Measurements from ENCODE around the gene IL1RAP. TPM values are rescaled to one million over a fixed set of nuclear protein-coding genes. Genes with fewer than 3 reads are reported as not detected.
A peak's percentile ranks its signal among the peaks of the same experiment; 100 is the strongest.

The IL1RAP gene
- polyA plus RNA-seq, 4 donors = 0.45 to 11.2 (median 1.1) TPM

DNA sequence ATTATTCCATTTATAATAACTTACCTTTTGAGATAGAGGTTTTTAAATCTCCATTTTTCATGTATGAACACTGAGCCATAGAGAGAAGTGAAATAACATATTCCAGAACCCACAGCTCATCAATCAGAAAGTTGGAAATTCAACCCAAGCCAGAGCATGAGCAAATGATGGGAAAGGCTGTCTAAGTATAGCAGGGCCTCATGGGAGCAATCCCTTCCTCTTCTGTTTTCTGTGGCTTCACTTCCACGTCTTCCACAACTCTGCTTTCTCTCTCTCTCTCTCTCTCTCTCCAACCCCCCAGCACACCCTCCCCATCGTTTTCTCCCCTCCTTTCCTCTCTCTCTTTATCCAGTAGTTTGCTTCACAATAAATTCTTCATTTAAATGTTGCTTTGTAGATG lies 14.8 kb upstream of the IL1RAP start:
- no peak overlapping the region for H3K4me3 ChIP-seq (ENCODE audit: low read depth in 1 of 3, low read length in 3 of 3)
- FAIRE-seq (no peak), DNase-seq (no peak)
- H3K27ac ChIP-seq (ENCODE audit: low read depth in 1 of 3, low read length in 2 of 3) = no peak overlapping the region
- 40 to 50% (median 41%) methylated on average over 2 of the region's 2 CpGs for WGBS, 3 donors
- no peaks in the 10 kb centered on the region for H3K9me3 ChIP-seq (ENCODE audit: control insufficient read depth in 2 of 2, insufficient read depth in 1 of 2, low read depth in 1 of 2, low read length in 1 of 2)
- H3K4me1 ChIP-seq (ENCODE audit: control insufficient read depth in 3 of 3, insufficient read depth in 2 of 3, low read depth in 1 of 3, low read length in 2 of 3) = no peaks in the 10 kb centered on the region
- no peaks in the 10 kb centered on the region for H3K36me3 ChIP-seq (ENCODE audit: control insufficient read depth in 3 of 3, insufficient read depth in 2 of 3, low read depth in 1 of 3, low read length in 3 of 3)
- H3K27me3 ChIP-seq (ENCODE audit: control insufficient read depth in 3 of 3, insufficient read depth in 3 of 3, low read length in 3 of 3) = no peaks in the 10 kb centered on the region

DNA sequence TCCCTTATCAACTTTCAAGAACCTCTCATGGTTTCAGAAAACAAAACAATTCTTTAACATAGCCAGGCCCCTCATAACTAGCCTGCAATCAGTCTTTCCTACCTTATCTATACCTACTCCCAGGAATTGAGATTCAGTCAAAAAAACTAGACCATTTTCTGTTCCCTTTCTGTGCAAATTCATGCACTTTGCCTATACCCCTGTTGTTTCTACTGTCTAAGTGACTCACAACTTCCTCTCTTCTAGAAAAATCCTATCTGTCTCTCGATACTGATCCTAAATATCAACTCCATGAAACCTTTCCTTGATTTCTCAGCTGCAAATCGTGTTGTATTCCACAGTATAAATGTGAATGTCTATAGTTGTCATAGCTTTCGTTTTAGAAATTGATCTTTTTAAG lies 10.9 kb upstream of the IL1RAP start:
- H3K36me3 ChIP-seq (ENCODE audit: control insufficient read depth in 3 of 3, insufficient read depth in 2 of 3, low read depth in 1 of 3, low read length in 3 of 3) = no peaks in the 10 kb centered on the region
- no peak for FAIRE-seq
- no peaks in the 10 kb centered on the region for H3K9me3 ChIP-seq (ENCODE audit: control insufficient read depth in 2 of 2, insufficient read depth in 1 of 2, low read depth in 1 of 2, low read length in 1 of 2)
- H3K27me3 ChIP-seq (ENCODE audit: control insufficient read depth in 3 of 3, insufficient read depth in 3 of 3, low read length in 3 of 3) = peaks cover 0 to 3% (median 0%) of the 10 kb centered on the region in 3 donors
- no peak for DNase-seq
- no peak overlapping the region for H3K27ac ChIP-seq (ENCODE audit: low read depth in 1 of 3, low read length in 2 of 3)
- H3K4me1 ChIP-seq (ENCODE audit: control insufficient read depth in 3 of 3, insufficient read depth in 2 of 3, low read depth in 1 of 3, low read length in 2 of 3) = peaks cover 0 to 17% (median 0%) of the 10 kb centered on the region in 3 donors
- no peak overlapping the region for H3K4me3 ChIP-seq (ENCODE audit: low read depth in 1 of 3, low read length in 3 of 3)
- WGBS, 3 donors = 72% methylated on average over 3 of the region's 3 CpGs

DNA sequence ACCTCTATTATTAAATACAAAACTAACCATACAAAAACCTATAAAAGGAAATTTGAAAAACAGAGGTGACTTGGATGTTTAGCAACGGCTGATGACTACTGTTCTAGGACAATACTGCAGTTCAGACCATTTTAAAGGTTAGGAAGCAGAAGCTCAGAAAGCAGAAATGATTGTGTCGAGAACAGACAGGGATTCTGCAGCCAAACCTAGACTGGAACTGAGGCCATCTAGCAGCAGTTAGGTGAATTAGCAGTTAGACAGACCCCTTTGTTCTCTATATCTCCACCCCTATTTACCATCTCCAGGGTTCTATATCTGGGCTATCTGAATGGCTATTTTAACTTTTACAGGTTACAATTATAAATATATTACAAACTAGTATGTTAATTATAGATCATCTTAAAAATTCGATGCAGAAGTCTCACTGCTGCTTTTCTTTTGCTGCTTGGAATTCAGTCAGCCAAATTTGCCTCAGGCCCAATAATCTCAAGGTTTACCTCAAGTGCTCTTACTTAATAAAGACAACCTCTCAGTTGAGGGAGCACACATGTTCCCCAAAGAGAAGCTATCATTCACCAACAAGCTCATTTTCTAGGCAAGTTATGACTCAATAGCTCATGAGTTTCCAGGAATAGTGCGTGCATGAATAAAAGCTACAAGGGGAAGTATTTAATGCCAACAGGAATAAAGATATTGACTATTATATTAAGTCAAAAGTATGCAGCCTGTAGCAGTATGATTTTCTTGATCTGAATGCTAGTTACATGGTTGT lies 9.3 kb upstream of the IL1RAP start:
- Histone ChIP-seq H3K27me3 (ENCODE audit: control insufficient read depth in 3 of 3, insufficient read depth in 3 of 3, low read length in 3 of 3) (peaks cover 0 to 3% (median 0%) of the 10 kb centered on the region in 3 donors), H3K36me3 (ENCODE audit: control insufficient read depth in 3 of 3, insufficient read depth in 2 of 3, low read depth in 1 of 3, low read length in 3 of 3) (no peaks in the 10 kb centered on the region), H3K27ac (ENCODE audit: low read depth in 1 of 3, low read length in 2 of 3) (no peak overlapping the region), H3K4me3 (ENCODE audit: low read depth in 1 of 3, low read length in 3 of 3) (no peak overlapping the region), H3K4me1 (ENCODE audit: control insufficient read depth in 3 of 3, insufficient read depth in 2 of 3, low read depth in 1 of 3, low read length in 2 of 3) (peaks cover 0 to 20% (median 0%) of the 10 kb centered on the region in 3 donors), H3K9me3 (ENCODE audit: control insufficient read depth in 2 of 2, insufficient read depth in 1 of 2, low read depth in 1 of 2, low read length in 1 of 2) (no peaks in the 10 kb centered on the region)
- no peak for FAIRE-seq
- no peak for DNase-seq
- WGBS, 3 donors = 63 to 66% (median 66%) methylated on average over 4 of the region's 4 CpGs

DNA sequence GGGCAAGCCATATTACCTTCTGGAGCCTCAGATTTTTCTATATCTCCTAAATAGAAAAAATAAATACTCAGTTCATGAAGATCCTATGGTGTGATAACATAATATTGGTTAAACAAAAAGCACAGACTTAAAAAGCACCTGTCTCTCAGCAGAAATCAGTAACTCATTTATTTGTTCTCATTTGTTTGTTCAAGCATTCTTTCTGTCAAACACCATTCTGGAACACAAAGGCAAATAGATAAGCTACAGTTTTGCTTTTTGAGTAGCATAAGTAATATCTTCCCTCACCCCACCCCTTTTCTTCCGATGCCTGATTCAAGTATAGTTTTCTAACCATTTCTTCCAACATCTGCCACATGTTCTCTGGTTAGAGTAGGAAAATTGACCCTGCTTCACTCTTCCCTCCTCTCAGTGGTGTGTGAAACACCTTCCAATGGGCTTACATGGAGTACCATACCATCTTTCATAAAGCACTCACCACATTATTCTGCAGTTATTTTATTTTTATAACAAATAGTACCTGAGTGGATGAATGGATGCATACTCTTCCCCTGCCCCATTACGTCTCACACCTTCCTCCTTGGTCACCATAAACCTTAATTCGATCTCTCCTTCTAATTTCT lies 8.4 kb upstream of the IL1RAP start:
- FAIRE-seq (no peak), DNase-seq (no peak)
- WGBS, 3 donors = 70 to 78% (median 71%) methylated on average over 3 of the region's 3 CpGs
- Histone ChIP-seq H3K9me3 (ENCODE audit: control insufficient read depth in 2 of 2, insufficient read depth in 1 of 2, low read depth in 1 of 2, low read length in 1 of 2) (no peaks in the 10 kb centered on the region), H3K27me3 (ENCODE audit: control insufficient read depth in 3 of 3, insufficient read depth in 3 of 3, low read length in 3 of 3) (peaks cover 0 to 3% (median 0%) of the 10 kb centered on the region in 3 donors), H3K4me1 (ENCODE audit: control insufficient read depth in 3 of 3, insufficient read depth in 2 of 3, low read depth in 1 of 3, low read length in 2 of 3) (peaks cover 0 to 20% (median 0%) of the 10 kb centered on the region in 3 donors), H3K36me3 (ENCODE audit: control insufficient read depth in 3 of 3, insufficient read depth in 2 of 3, low read depth in 1 of 3, low read length in 3 of 3) (no peaks in the 10 kb centered on the region), H3K4me3 (ENCODE audit: low read depth in 1 of 3, low read length in 3 of 3) (no peak overlapping the region), H3K27ac (ENCODE audit: low read depth in 1 of 3, low read length in 2 of 3) (no peak overlapping the region)

DNA sequence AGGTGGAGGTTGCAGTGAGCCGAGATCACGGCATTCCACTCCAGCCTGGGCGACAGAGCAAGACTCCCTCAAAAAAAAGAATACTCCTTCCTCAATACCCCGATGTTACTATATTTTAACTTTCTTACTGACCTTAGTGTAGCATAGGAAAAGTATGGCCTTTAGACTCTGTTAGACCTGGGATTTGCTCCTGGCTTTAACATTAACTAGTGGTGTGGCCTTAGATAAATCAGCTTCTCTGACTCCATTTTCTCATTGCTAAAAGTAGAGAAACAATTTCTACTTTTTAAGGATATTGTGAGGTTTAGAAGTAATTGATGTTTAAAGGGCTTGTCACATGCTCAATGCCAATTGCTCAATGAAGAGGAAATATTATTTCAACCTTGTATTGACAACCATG lies 7.6 kb upstream of the IL1RAP start:
- Histone ChIP-seq H3K4me1 (ENCODE audit: control insufficient read depth in 3 of 3, insufficient read depth in 2 of 3, low read depth in 1 of 3, low read length in 2 of 3) (peaks cover 0 to 20% (median 0%) of the 10 kb centered on the region in 3 donors), H3K4me3 (ENCODE audit: low read depth in 1 of 3, low read length in 3 of 3) (no peak overlapping the region), H3K27me3 (ENCODE audit: control insufficient read depth in 3 of 3, insufficient read depth in 3 of 3, low read length in 3 of 3) (peaks cover 0 to 3% (median 0%) of the 10 kb centered on the region in 3 donors), H3K27ac (ENCODE audit: low read depth in 1 of 3, low read length in 2 of 3) (peak overlapping the region in 1 of 3 donors; percentile 25), H3K36me3 (ENCODE audit: control insufficient read depth in 3 of 3, insufficient read depth in 2 of 3, low read depth in 1 of 3, low read length in 3 of 3) (no peaks in the 10 kb centered on the region), H3K9me3 (ENCODE audit: control insufficient read depth in 2 of 2, insufficient read depth in 1 of 2, low read depth in 1 of 2, low read length in 1 of 2) (no peaks in the 10 kb centered on the region)
- no peak for FAIRE-seq
- WGBS, 3 donors = 86 to 90% (median 88%) methylated on average over 4 of the region's 4 CpGs
- DNase-seq = peak in 1 of 2 donors; percentile 45

DNA sequence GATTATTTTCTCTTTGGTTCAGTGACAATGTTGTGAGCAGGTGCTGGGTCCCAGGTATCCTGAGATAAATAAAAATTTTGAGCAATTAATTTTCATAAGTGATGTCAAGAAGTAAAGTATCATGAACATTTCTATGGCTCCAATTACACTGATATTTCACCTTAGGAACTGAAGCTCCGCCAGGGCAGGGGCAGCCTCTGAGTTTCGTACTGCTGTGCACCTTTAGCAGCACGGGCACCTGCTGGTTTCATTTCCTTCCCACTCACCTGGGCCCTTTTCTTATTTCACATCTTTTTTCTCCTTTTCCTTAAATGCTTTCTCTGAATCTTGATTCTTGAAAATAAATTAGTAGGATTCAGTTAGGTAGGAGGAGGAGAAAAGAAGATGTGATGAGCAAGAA lies 1.2 kb upstream of the IL1RAP start:
- Histone ChIP-seq H3K4me3 (ENCODE audit: low read depth in 1 of 3, low read length in 3 of 3) (no peak overlapping the region), H3K9me3 (ENCODE audit: control insufficient read depth in 2 of 2, insufficient read depth in 1 of 2, low read depth in 1 of 2, low read length in 1 of 2) (no peaks in the 10 kb centered on the region), H3K36me3 (ENCODE audit: control insufficient read depth in 3 of 3, insufficient read depth in 2 of 3, low read depth in 1 of 3, low read length in 3 of 3) (no peaks in the 10 kb centered on the region), H3K4me1 (ENCODE audit: control insufficient read depth in 3 of 3, insufficient read depth in 2 of 3, low read depth in 1 of 3, low read length in 2 of 3) (peaks cover 0 to 11% (median 0%) of the 10 kb centered on the region in 3 donors), H3K27ac (ENCODE audit: low read depth in 1 of 3, low read length in 2 of 3) (no peak overlapping the region), H3K27me3 (ENCODE audit: control insufficient read depth in 3 of 3, insufficient read depth in 3 of 3, low read length in 3 of 3) (no peaks in the 10 kb centered on the region)
- DNase-seq = no peak
- no peak for FAIRE-seq
- 82 to 91% (median 87%) methylated on average over 3 of the region's 3 CpGs for WGBS, 3 donors

DNA sequence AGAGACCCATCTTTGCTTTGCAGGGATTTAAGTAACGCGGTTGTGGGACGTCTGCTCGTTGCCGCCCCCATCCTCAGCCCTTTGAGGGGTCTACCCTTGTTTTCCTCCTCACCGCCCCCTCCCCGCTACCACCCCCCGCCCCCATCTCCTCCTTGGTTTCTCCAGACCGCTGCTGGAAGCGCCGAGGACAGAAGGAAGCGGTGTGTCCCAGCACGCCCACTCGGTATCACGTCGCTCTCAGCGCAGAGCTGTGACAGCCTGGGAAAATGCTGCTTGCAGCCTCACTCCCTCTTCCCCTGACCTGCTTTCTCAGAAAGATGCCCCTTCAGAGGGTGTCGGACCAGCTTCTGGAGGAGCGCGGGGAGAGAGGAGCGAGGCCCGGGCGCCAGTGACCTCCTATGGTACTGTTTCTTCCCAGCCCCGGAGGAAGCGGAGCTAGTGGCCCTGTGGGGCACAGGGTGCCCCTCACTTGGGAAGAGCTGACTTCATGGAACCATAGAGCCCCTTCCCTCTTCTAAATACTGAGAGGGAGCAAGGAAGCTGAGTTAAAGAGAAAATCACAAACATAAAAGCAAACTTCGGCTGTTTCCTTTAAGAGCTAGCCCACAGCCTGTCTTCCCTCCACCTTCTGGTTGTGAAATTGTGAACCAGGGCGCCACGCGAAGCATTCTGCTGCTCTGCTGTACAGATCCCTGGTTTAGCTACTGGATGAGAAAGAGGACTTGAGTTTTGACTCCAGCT lies 698 bp downstream of the IL1RAP start:
- peak; percentile 37 to 71 for DNase-seq
- no peak for FAIRE-seq
- Histone ChIP-seq H3K4me1 (ENCODE audit: control insufficient read depth in 3 of 3, insufficient read depth in 2 of 3, low read depth in 1 of 3, low read length in 2 of 3) (peaks cover 0 to 8% (median 0%) of the 10 kb centered on the region in 3 donors), H3K4me3 (ENCODE audit: low read depth in 1 of 3, low read length in 3 of 3) (peak overlapping the region; percentile 34 to 94 (median 67)), H3K36me3 (ENCODE audit: control insufficient read depth in 3 of 3, insufficient read depth in 2 of 3, low read depth in 1 of 3, low read length in 3 of 3) (no peaks in the 10 kb centered on the region), H3K27ac (ENCODE audit: low read depth in 1 of 3, low read length in 2 of 3) (peak overlapping the region in 2 of 3 donors; percentile 11 to 83), H3K27me3 (ENCODE audit: control insufficient read depth in 3 of 3, insufficient read depth in 3 of 3, low read length in 3 of 3) (no peaks in the 10 kb centered on the region), H3K9me3 (ENCODE audit: control insufficient read depth in 2 of 2, insufficient read depth in 1 of 2, low read depth in 1 of 2, low read length in 1 of 2) (no peaks in the 10 kb centered on the region)
- whole genome bisulfite sequencing, 3 donors = 0 to 1% (median 1%) methylated on average over 26 to 29 of the region's 29 CpGs

DNA sequence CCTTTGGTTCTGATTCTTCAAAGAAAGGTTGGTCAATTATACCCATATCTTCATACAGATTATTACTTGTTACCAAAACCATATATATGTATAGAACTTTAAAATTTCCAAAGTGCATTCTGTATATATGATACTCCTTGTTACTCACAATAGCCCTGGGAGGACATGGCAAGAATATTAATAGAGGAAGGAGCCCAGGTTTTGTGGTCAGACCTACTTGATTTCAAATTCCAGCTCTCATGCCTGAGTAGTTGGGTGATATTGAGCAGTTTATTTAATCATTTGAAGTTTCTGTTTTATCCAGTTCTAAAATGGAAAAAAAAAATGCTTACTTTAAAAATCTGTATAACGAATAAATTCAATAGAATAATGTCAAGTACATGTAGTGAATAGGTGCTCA lies 2.5 kb downstream of the IL1RAP start:
- FAIRE-seq (no peak), DNase-seq (no peak)
- no peak overlapping the region for H3K4me3 ChIP-seq (ENCODE audit: low read depth in 1 of 3, low read length in 3 of 3)
- H3K9me3 ChIP-seq (ENCODE audit: control insufficient read depth in 2 of 2, insufficient read depth in 1 of 2, low read depth in 1 of 2, low read length in 1 of 2) = no peaks in the 10 kb centered on the region
- no peaks in the 10 kb centered on the region for H3K36me3 ChIP-seq (ENCODE audit: control insufficient read depth in 3 of 3, insufficient read depth in 2 of 3, low read depth in 1 of 3, low read length in 3 of 3)
- no peak overlapping the region for H3K27ac ChIP-seq (ENCODE audit: low read depth in 1 of 3, low read length in 2 of 3)
- H3K27me3 ChIP-seq (ENCODE audit: control insufficient read depth in 3 of 3, insufficient read depth in 3 of 3, low read length in 3 of 3) = no peaks in the 10 kb centered on the region
- peaks cover 0 to 8% (median 0%) of the 10 kb centered on the region in 3 donors for H3K4me1 ChIP-seq (ENCODE audit: control insufficient read depth in 3 of 3, insufficient read depth in 2 of 3, low read depth in 1 of 3, low read length in 2 of 3)
- 88 to 92% (median 90%) methylated on average over 1 of the region's 1 CpG for WGBS, 3 donors

Measured in small intestine (tissue), 7 donors.